Measurements from ENCODE around the gene LFNG. TPM values are rescaled to one million over a fixed set of nuclear protein-coding genes. Genes with fewer than 3 reads are reported as not detected.

The LFNG gene
- total and polyA plus RNA-seq, 2 donors (not counting 1 experiment from before 2014, with no cell fraction given) = 73.3 to 208 TPM

- CTCF ChIA-PET = interaction anchor here (1.0 kb wide), 1 partner anchor 50 kb away, joined by 4 read pairs; no protein-coding TSS in a partner anchor
Measured at GRCh38 chr7:2501947-2502646, 17.5 kb upstream of the LFNG start.

More at GRCh38 chr7:2501947-2502646, 17.5 kb upstream of the LFNG start:
- Histone ChIP-seq H2AFZ (ENCODE audit: insufficient read depth, low read depth, low read length, poor library complexity, severe bottlenecking) (no peak overlapping the region), H3K27ac (ENCODE audit: low read length in 2 of 2) (no peak overlapping the region), H3K27me3 (replicated peaks in 1 of 4; ENCODE audit: control extremely low read depth in 1 of 4, control insufficient read depth in 3 of 4, insufficient read depth in 4 of 4, low read length in 3 of 4) (peaks cover 0 to 16% (median 8%) of the 10 kb centered on the region in 4 experiments), H4K20me1 (ENCODE audit: control insufficient read depth, insufficient read depth, low read length, poor library complexity, severe bottlenecking) (no peaks in the 10 kb centered on the region), H3K4me1 (ENCODE audit: control insufficient read depth in 2 of 2, insufficient read depth in 2 of 2, low read length in 2 of 2) (peaks cover 9 to 11% of the 10 kb centered on the region in 2 donors), H3K9ac (ENCODE audit: low read length) (no peak overlapping the region), H3K79me2 (ENCODE audit: control insufficient read depth, insufficient read depth, low read length) (no peaks in the 10 kb centered on the region), H3K4me2 (replicated peaks; ENCODE audit: low read depth, low read length, poor library complexity, severe bottlenecking) (no peak overlapping the region), H3K36me3 (replicated peaks in 1 of 2; ENCODE audit: control extremely low read depth in 1 of 2, control insufficient read depth in 1 of 2, extremely low read depth in 1 of 2, insufficient read depth in 2 of 2, low read length in 1 of 2) (no peaks in the 10 kb centered on the region), H3K9me3 (ENCODE audit: control extremely low read depth in 1 of 3, control insufficient read depth in 2 of 3, insufficient read depth in 1 of 3, low read length in 2 of 3) (peaks cover 0 to under 1% (median 0%) of the 10 kb centered on the region in 3 donors), H3K4me3 (ENCODE audit: control extremely low read depth in 1 of 5, extremely low read depth in 1 of 5, insufficient read depth in 1 of 5, low read depth in 2 of 5, low read length in 4 of 5) (no peak overlapping the region)
- no peak for DNase-seq
- Mint-ChIP-seq H3K27me3 (peaks cover 5% of the 10 kb centered on the region), H3K27ac (no peak overlapping the region), H3K9me3 (ENCODE audit: insufficient read depth) (no peaks in the 10 kb centered on the region), H3K4me1 (peaks cover 13% of the 10 kb centered on the region), H3K4me3 (no peak overlapping the region)
- intact Hi-C loops (cut with micrococcal nuclease) = no loop called here
- WGBS (ENCODE audit: insufficient coverage) = 90% methylated on average over 9 of the region's 9 CpGs
- POLR2A ChIA-PET = interaction anchor here (0.6 to 1.7 kb wide), 3 partner anchors 9 to 26 kb away, joined by 5 to 7 read pairs (median 7); no protein-coding TSS in a partner anchor
- TF ChIP-seq CTCF (IDR thresholded peaks at IDR 0.05) = no peak
- TF ChIP-seq EZH2 (IDR thresholded peaks at IDR 0.05; ENCODE audit: borderline replicate concordance, insufficient read depth, low read depth, low read length, poor library complexity, severe bottlenecking) = no peak
- ATAC-seq (ENCODE audit: low read depth) = no peak

Measured in B cell (primary cell).